GM12872 (cell line): ENCODE results near the gene WDR82.
A peak's percentile ranks its signal among the peaks of the same experiment; 100 is the strongest.

Experiments used
- TF ChIP-seq, protein P1 (sequence below): IDR thresholded peaks from 3 replicates; pipeline ENCODE4 v1.5.1; 2011; ENCODE audit warnings: low read depth, mild to moderate bottlenecking, low read length, moderate library complexity; ENCODE audit not compliant: insufficient read depth

Gene WDR82

GRCh38 chr3:52226229-52226817 is 52.1 kb downstream of the WDR82 start:
- TF ChIP-seq, protein P1, sequence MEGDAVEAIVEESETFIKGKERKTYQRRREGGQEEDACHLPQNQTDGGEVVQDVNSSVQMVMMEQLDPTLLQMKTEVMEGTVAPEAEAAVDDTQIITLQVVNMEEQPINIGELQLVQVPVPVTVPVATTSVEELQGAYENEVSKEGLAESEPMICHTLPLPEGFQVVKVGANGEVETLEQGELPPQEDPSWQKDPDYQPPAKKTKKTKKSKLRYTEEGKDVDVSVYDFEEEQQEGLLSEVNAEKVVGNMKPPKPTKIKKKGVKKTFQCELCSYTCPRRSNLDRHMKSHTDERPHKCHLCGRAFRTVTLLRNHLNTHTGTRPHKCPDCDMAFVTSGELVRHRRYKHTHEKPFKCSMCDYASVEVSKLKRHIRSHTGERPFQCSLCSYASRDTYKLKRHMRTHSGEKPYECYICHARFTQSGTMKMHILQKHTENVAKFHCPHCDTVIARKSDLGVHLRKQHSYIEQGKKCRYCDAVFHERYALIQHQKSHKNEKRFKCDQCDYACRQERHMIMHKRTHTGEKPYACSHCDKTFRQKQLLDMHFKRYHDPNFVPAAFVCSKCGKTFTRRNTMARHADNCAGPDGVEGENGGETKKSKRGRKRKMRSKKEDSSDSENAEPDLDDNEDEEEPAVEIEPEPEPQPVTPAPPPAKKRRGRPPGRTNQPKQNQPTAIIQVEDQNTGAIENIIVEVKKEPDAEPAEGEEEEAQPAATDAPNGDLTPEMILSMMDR = peak; percentile 30; the same call in 1 of the 3 replicates

DNA sequence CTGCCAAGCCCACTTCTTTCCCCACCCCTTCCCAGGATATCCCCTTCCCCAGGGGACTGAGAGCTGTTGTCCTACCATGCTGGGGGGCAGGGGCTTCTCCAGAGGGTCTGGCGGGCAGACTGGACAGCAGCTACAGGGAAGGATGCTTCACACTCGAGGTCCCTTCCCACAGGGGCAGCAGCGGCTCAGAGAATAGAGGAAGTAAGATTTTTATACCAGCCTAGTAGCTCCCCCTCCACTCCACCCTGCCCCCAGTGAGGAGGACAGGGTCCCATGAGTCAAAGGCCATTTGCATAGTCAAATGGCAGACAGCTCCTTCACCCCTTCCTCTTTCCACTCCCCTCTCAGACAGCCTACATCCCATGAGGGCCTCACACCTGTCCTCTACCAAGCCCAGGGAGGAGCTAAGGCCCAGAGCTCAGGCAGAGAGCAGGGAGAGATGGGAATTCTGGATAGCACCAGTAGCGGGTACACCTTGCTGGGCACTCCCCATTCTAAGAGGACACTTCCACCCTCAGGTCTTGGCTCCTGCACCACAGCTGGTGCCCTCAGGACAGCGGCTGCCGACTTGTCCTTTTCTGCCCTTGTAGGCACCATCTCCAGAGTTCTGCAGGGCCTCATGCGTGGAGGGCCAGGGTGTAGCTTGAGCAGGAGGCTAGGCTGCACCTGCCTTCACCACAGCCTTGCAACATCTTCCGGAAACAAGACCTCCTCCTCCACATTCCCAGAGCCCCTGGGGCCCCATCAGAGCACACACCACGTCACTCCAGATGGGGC is 52.8 kb downstream of the WDR82 start, which contains the start of gene TLR9:
Gene TLR9 (minus strand): TSS at position 194 of the 777 bp plus-strand sequence. CDS start 116 bp downstream, at position 78.
- TF ChIP-seq, protein P1 = no peak

DNA sequence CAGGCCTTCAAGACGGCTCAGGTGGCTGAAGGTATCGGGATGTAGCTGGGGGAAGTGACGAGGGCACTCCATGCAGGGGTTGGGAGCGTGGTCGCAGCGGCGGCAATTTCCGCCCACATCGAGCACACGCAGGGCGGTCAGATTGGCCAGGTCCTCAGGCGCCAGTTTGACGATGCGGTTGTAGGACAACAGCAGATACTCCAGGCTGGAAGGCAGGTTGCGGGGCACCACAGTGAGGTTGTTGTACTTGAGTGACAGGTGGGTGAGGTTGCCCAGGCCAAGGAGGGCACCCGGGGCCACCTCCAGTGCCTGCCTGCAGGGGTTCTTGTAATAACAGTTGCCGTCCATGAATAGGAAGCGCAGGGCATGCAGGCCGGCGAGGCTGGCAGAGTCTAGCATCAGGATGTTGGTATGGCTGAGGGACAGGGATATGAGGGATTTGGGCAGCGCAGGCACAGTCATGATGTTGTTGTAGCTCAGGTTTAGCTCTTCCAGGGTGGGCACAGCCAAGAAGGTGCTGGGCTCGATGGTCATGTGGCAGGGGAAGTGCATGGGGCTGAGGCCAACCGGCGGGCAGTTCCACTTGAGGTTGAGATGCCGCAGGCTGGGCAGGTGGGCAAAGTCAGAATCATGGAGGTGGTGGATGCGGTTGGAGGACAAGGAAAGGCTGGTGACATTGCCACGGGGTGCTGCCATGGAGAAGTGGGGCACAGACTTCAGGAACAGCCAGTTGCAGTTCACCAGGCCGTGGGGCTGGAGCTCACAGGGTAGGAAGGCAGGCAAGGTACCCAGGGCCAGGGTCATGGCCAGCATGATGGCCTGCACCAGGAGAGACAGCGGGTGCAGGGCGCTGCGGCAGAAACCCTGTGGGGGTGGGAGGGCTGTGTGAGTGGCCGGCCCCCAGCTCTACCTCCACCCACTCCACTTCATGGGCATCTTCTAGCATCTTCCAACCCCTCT is 54.7 kb downstream of the WDR82 start:
- TF ChIP-seq, protein P1 = no peak

DNA sequence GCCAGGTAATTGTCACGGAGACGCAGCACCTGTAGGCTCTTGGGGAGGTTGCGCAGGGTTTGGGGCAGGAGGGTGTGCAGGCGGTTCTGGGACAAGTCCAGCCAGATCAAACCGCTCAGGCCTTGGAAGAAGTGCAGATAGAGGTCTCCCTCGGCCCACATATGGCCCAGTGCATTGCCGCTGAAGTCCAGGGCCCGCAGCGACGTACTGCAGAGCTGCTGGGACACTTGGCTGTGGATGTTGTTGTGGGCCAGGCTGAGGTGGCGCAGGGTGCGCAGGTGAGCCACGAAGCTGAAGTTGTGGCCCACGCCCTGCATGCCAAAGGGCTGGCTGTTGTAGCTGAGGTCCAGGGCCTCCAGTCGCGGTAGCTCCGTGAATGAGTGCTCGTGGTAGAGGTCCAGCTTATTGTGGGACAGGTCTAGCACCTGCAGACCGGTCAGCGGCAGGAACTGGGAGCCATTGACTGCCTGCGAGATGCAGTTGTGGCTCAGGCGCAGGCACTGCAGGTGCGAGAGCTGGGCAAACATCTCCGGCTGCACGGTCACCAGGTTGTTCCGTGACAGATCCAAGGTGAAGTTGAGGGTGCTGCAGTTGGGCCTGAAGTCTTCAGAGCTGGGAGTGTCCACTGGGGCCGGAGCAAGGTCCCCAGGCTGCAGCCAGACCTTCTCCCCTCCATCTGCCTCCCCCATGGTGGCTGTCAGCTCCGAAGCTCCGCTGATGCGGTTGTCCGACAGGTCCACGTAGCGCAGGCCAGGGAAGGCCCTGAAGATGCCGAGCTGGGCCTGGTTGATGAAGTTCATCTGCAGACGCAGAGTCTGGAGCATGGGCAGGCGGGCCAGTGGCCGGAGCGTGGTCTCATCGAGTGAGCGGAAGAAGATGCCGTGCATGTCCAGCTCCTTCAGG is 55.9 kb downstream of the WDR82 start:
- TF ChIP-seq, protein P1 = no peak

DNA sequence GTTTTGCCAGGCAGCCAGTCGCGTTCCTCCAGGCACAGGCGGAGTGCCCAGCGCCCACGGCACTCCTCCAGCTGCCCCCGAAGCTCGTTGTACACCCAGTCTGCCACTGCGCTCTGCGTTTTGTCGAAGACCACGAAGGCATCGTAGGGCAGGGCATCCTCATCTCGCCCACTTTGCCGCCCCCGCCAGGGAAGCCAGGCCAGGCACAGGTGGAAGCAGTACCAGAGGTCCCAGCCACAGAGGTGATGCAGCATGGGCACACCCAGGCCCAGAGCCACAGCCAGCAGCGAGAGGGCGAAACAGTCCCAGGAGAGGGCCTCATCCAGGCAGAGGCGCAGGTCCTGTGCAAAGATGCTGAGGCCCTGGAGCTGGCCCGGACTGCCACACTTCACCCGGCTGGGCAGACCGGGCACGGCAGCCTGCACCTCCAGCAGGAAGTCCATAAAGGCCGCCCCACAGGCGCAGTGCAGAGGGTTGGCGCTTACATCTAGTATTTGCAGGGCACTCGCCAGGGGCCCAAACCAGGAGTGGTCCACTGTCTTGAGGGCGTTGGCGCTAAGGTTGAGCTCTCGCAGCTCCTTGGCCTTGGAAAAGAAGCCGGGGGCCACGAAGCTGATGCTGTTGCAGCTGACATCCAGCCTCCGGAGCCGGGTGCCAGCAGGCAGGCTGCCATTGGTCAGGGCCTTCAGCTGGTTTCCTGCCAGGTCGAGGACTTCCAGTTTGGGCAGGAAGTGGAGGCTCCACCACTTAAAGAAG is 56.7 kb downstream of the WDR82 start:
- TF ChIP-seq, protein P1 = no peak

- TF ChIP-seq, protein P1 = no peak
Measured at GRCh38 chr3:52221141-52221562, 57.3 kb downstream of the WDR82 start.
